GM12892 (cell line): ENCODE measurements around the gene TBC1D5.

ENCODE experiments used
- POLR2A ChIP-seq: IDR thresholded peaks from 2 replicates; pipeline ENCODE4 v1.6.1; 2011; ENCODE audit warnings: low read depth, low read length, control low read depth
- POLR2AphosphoS5 ChIP-seq: IDR thresholded peaks from 2 replicates; pipeline ENCODE4 v1.6.1; 2011; ENCODE audit warnings: low read depth, low read length, control low read depth
- TAF1 ChIP-seq: IDR thresholded peaks from 2 replicates; pipeline ENCODE4 v1.6.1; 2011; ENCODE audit warnings: low read depth, mild to moderate bottlenecking, control low read depth, low read length, borderline replicate concordance

- no peak for TF ChIP-seq POLR2A
- TF ChIP-seq POLR2AphosphoS5: no peak
- no peak for TF ChIP-seq TAF1
These were observed 152.0 kb downstream of the TBC1D5 start for GRCh38 chr3:17590465-17590864.
